Measurements from ENCODE around the gene LRRC8C. TPM values are rescaled to one million over a fixed set of nuclear protein-coding genes. Genes with fewer than 3 reads are reported as not detected.

LRRC8C gene
- total RNA-seq, 1 experiment from 2014 or later, result 8.4 TPM

DNA sequence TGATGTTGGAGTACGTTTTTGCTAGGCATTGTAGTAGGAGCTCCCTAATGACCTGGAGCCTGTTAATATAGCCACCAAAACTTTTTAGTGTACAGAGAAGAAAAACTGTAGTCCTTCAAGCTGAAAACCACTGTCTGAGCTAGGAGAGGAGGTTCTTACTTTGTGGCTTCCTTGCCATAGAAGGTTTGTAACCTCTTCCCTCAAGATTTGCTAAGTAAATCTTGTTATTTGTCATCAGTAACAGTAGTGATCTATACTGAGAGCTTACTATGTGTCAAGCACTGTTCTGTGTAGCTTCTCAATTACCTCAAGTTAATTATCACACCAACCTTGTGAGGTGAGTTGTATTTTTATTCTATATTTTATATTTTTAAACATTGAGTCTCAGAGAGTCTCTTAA is 21.2 kb upstream of the LRRC8C start (continued):
- TF ChIP-seq, protein P1, sequence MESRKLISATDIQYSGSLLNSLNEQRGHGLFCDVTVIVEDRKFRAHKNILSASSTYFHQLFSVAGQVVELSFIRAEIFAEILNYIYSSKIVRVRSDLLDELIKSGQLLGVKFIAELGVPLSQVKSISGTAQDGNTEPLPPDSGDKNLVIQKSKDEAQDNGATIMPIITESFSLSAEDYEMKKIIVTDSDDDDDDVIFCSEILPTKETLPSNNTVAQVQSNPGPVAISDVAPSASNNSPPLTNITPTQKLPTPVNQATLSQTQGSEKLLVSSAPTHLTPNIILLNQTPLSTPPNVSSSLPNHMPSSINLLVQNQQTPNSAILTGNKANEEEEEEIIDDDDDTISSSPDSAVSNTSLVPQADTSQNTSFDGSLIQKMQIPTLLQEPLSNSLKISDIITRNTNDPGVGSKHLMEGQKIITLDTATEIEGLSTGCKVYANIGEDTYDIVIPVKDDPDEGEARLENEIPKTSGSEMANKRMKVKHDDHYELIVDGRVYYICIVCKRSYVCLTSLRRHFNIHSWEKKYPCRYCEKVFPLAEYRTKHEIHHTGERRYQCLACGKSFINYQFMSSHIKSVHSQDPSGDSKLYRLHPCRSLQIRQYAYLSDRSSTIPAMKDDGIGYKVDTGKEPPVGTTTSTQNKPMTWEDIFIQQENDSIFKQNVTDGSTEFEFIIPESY (IDR thresholded peaks at IDR 0.05; ENCODE audit: extremely low read depth, insufficient replicate concordance, low read length), result no peak
- TF ChIP-seq JUND (IDR thresholded peaks at IDR 0.05), result no peak

DNA sequence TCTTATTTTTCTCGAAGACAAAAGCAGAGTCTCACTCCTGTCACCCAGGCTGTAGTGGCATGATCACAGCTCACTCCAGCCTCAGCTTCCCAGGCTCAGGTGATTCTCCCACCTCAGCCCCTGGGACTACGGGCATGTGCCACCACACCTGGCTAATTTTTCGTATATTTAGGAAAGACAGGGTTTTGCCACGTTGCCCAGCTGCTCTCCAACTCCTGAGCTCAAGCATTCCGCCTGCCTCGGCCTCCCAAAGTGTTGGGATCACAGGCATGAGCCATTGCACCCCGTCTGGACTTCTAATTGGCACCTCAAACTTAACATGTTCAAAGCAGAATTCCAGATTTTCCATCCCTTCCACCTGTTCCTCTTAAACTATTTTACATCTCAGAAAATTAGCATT is 19.0 kb upstream of the LRRC8C start:
- no peak overlapping the region for H3K27ac ChIP-seq (ENCODE audit: low read depth, low read length)
- DNase-seq (ENCODE audit: low read depth, low spot score) (no peak), ATAC-seq (no peak)
- H3K9me2 ChIP-seq (ENCODE audit: insufficient read depth), result no peaks in the 10 kb centered on the region
- no peak overlapping the region for H2AFZ ChIP-seq (ENCODE audit: low read depth, low read length, poor library complexity, severe bottlenecking)
- no peak overlapping the region for H3K9ac ChIP-seq (ENCODE audit: low read length)
- no peak for TF ChIP-seq SIN3A (IDR thresholded peaks at IDR 0.05; ENCODE audit: low read depth)
- no peak for TF ChIP-seq YY1 (IDR thresholded peaks at IDR 0.05; ENCODE audit: extremely low read depth, insufficient replicate concordance, low read depth, low read length)
- no peak for TF ChIP-seq EZH2 (IDR thresholded peaks at IDR 0.05)
- no peak for TF ChIP-seq RAD21 (IDR thresholded peaks at IDR 0.05; ENCODE audit: low read depth)
- no peak for TF ChIP-seq EGR1 (IDR thresholded peaks at IDR 0.05; ENCODE audit: low read depth)
- TF ChIP-seq ZFX (IDR thresholded peaks at IDR 0.05), result no peak
- TF ChIP-seq, protein P1 (IDR thresholded peaks at IDR 0.05; ENCODE audit: extremely low read depth, insufficient replicate concordance, low read length), result no peak
- TF ChIP-seq POLR2A (IDR thresholded peaks at IDR 0.05; ENCODE audit: borderline replicate concordance, extremely low read depth, insufficient read depth, insufficient read length), result no peak
- H3K4me1 ChIP-seq (ENCODE audit: control insufficient read depth in 1 of 2, insufficient read depth in 2 of 2, low read length in 2 of 2), result no peaks in the 10 kb centered on the region
- BruUV-seq (replicated peaks), result no TSS peak
- H3K79me2 ChIP-seq (ENCODE audit: insufficient read depth, low read length), result no peaks in the 10 kb centered on the region
- POLR2A ChIA-PET, result no interaction called here
- RAD21 ChIA-PET (ENCODE audit: low non-redundant PET in 1 of 2, low total read pairs in 2 of 2, uncharacterized antibody in 2 of 2, unreplicated experiment in 2 of 2), result no interaction called here
- CTCF ChIA-PET, result no interaction called here
- peaks cover 0 to 9% of the 10 kb centered on the region in 2 experiments; a peak in 1 of 4 replicates for H3K36me3 ChIP-seq (ENCODE audit: control insufficient read depth in 1 of 2, insufficient read depth in 2 of 2, low read length in 2 of 2)
- intact Hi-C loops (cut with micrococcal nuclease), result no loop called here
- peaks cover 0 to 10% of the 10 kb centered on the region in 2 experiments; a peak in 2 of 4 replicates for H3K9me3 ChIP-seq (ENCODE audit: control insufficient read depth in 1 of 2, insufficient read depth in 1 of 2, low read depth in 1 of 2, low read length in 2 of 2)
- H3K27me3 ChIP-seq (ENCODE audit: insufficient read depth, low read length), result no peaks in the 10 kb centered on the region
- no peak overlapping the region for H3K4me2 ChIP-seq (ENCODE audit: low read length)
- H3K4me3 ChIP-seq (replicated peaks in 1 of 2; ENCODE audit: low read depth in 1 of 2, low read length in 2 of 2), result no peak overlapping the region
- no peaks in the 10 kb centered on the region for H4K20me1 ChIP-seq (ENCODE audit: insufficient read depth)

All from HCT116 (cell line).